Measurements from ENCODE around the gene TNS3.

- TF ChIP-seq POLR2A (IDR thresholded peaks at IDR 0.05), result no peak
- no peak for TF ChIP-seq CTCF (IDR thresholded peaks at IDR 0.05 in 8 of 11, conservative IDR thresholded peaks at IDR 0.05 in 3 of 11)
- TF ChIP-seq POLR2AphosphoS5 (IDR thresholded peaks at IDR 0.05), result no peak
These were observed 67.1 kb downstream of the TNS3 start for GRCh38 chr7:47514818-47515217.

Data from spleen (tissue), 7 donors.